Measurements from ENCODE around the gene UBTD1. TPM values are rescaled to one million over a fixed set of nuclear protein-coding genes. Genes with fewer than 3 reads are reported as not detected.

UBTD1 gene
- total and polyA plus RNA-seq, 2 experiments from 2014 or later, result 9.5 to 15.8 TPM

- no peak for TF ChIP-seq CTCF (IDR thresholded peaks at IDR 0.05; ENCODE audit: low read depth, low read length)
- Histone ChIP-seq H3K9me3 (ENCODE audit: low read depth) (no peaks in the 10 kb centered on the region), H3K27me3 (no peaks in the 10 kb centered on the region), H3K27ac (no peak overlapping the region), H3K4me3 (no peak overlapping the region), H3K4me1 (ENCODE audit: low read depth) (peaks cover 24% of the 10 kb centered on the region), H3K36me3 (no peaks in the 10 kb centered on the region)
- DNase-seq (ENCODE audit: low read depth in 1 of 2, low spot score in 1 of 2), result no peak
These were observed 47.9 kb downstream of the UBTD1 start for GRCh38 chr10:97546456-97547270.

GRCh38 chr10:97547271-97547600 lies 48.5 kb downstream of the UBTD1 start:
- no peaks in the 10 kb centered on the region for H3K36me3 ChIP-seq
- H3K9me3 ChIP-seq (ENCODE audit: low read depth), result no peaks in the 10 kb centered on the region
- TF ChIP-seq CTCF (IDR thresholded peaks at IDR 0.05; ENCODE audit: low read depth, low read length), result no peak
- DNase-seq (ENCODE audit: low read depth in 1 of 2, low spot score in 1 of 2), result no peak
- H3K27me3 ChIP-seq, result no peaks in the 10 kb centered on the region
- H3K4me3 ChIP-seq, result no peak overlapping the region
- peaks cover 25% of the 10 kb centered on the region for H3K4me1 ChIP-seq (ENCODE audit: low read depth)
- H3K27ac ChIP-seq, result no peak overlapping the region

- H3K4me3 ChIP-seq, result no peak overlapping the region
- no peaks in the 10 kb centered on the region for H3K9me3 ChIP-seq (ENCODE audit: low read depth)
- no peak for DNase-seq (ENCODE audit: low read depth in 1 of 2, low spot score in 1 of 2)
- no peak for TF ChIP-seq CTCF (IDR thresholded peaks at IDR 0.05; ENCODE audit: low read depth, low read length)
- no peaks in the 10 kb centered on the region for H3K27me3 ChIP-seq
- H3K4me1 ChIP-seq (ENCODE audit: low read depth), result peaks cover 25% of the 10 kb centered on the region
- no peaks in the 10 kb centered on the region for H3K36me3 ChIP-seq
- no peak overlapping the region for H3K27ac ChIP-seq
These were observed 49.2 kb downstream of the UBTD1 start for GRCh38 chr10:97547962-97548361.

GRCh38 chr10:97548828-97549455 lies 50.2 kb downstream of the UBTD1 start:
- no peaks in the 10 kb centered on the region for H3K36me3 ChIP-seq
- H3K9me3 ChIP-seq (ENCODE audit: low read depth), result no peaks in the 10 kb centered on the region
- DNase-seq (ENCODE audit: low read depth in 1 of 2, low spot score in 1 of 2), result no peak
- H3K27me3 ChIP-seq, result no peaks in the 10 kb centered on the region
- TF ChIP-seq CTCF (IDR thresholded peaks at IDR 0.05; ENCODE audit: low read depth, low read length), result no peak
- no peak overlapping the region for H3K27ac ChIP-seq
- no peak overlapping the region for H3K4me3 ChIP-seq
- peaks cover 25% of the 10 kb centered on the region for H3K4me1 ChIP-seq (ENCODE audit: low read depth)

- peak in 1 of 2 donors; percentile 41 for DNase-seq (ENCODE audit: low read depth in 1 of 2, low spot score in 1 of 2)
- Histone ChIP-seq H3K4me3 (no peak overlapping the region), H3K9me3 (ENCODE audit: low read depth) (no peaks in the 10 kb centered on the region), H3K27me3 (no peaks in the 10 kb centered on the region), H3K4me1 (ENCODE audit: low read depth) (peaks cover 22% of the 10 kb centered on the region), H3K36me3 (no peaks in the 10 kb centered on the region), H3K27ac (peak overlapping the region; percentile 77)
- no peak for TF ChIP-seq CTCF (IDR thresholded peaks at IDR 0.05; ENCODE audit: low read depth, low read length)
These were observed 51.0 kb downstream of the UBTD1 start for GRCh38 chr10:97549587-97550322.

Measured in cardiac muscle cell (in vitro differentiated cells and primary cell).